ENCODE data around the gene PLCG1. TPM values are rescaled to one million over a fixed set of nuclear protein-coding genes. Genes with fewer than 3 reads are reported as not detected.

The PLCG1 gene
- total and polyA plus RNA-seq, 2 of the 8 experiments (the other 6 are each of a cell fraction or from before 2014, with no cell fraction given): 103 to 154 TPM

GRCh38 chr20:41170386-41171105 is 33.2 kb downstream of the PLCG1 start:
- Histone ChIP-seq H3K36me3 (ENCODE audit: control insufficient read depth in 2 of 4, insufficient read depth in 4 of 4, low read length in 3 of 4) (peaks cover 47 to 82% (median 77%) of the 10 kb centered on the region in 4 experiments), H3K9ac (replicated peaks in 1 of 4; ENCODE audit: extremely low read depth in 1 of 4, low read depth in 3 of 4, low read length in 3 of 4) (no peak overlapping the region), H3K27ac (ENCODE audit: low read depth, low read length) (no peak overlapping the region), H3K4me3 (ENCODE audit: extremely low read depth in 1 of 4, insufficient read depth in 2 of 4, low read depth in 3 of 4, low read length in 4 of 4) (no peak overlapping the region), H3K79me2 (ENCODE audit: control insufficient read depth in 1 of 2, insufficient read depth in 2 of 2, low read length in 2 of 2) (no peaks in the 10 kb centered on the region), H4K20me1 (replicated peaks in 1 of 2; ENCODE audit: control insufficient read depth in 1 of 2, insufficient read depth in 2 of 2, low read length in 2 of 2) (peaks cover 17 to 18% of the 10 kb centered on the region in 2 experiments), H2BK5ac (ENCODE audit: low read depth, low read length) (no peak overlapping the region), H3K79me1 (ENCODE audit: low read depth, low read length) (no peaks in the 10 kb centered on the region; the same call in 1 of the 2 replicates), H2BK15ac (ENCODE audit: low read length) (no peak overlapping the region), H2BK120ac (replicated peaks; ENCODE audit: low read depth, low read length) (no peak overlapping the region), H3K14ac (ENCODE audit: insufficient read length) (no peak overlapping the region), H3K27me3 (replicated peaks in 1 of 4; ENCODE audit: control insufficient read depth in 3 of 4, extremely low read depth in 1 of 4, insufficient read depth in 3 of 4, low read length in 3 of 4) (no peaks in the 10 kb centered on the region), H3K23me2 (ENCODE audit: low read depth, low read length) (no peaks in the 10 kb centered on the region), H4K8ac (ENCODE audit: extremely low read depth, insufficient read depth, low read length) (no peak overlapping the region; the same call in 1 of the 2 replicates), H3K56ac (replicated peaks; ENCODE audit: insufficient read length, low read depth, low read length) (no peak overlapping the region), H2BK12ac (ENCODE audit: low read depth, low read length) (no peak overlapping the region), H4K91ac (replicated peaks; ENCODE audit: insufficient read length, low read length) (no peak overlapping the region), H3K18ac (ENCODE audit: extremely low read depth, low read length) (no peak overlapping the region), H3K4ac (replicated peaks; ENCODE audit: insufficient read length, low read depth, low read length) (no peak overlapping the region), H4K5ac (ENCODE audit: insufficient read length, low read depth, low read length) (no peak overlapping the region), H2AK5ac (ENCODE audit: low read depth, low read length) (no peak overlapping the region), H3K9me3 (ENCODE audit: insufficient read depth in 2 of 2, low read depth in 1 of 2, low read length in 1 of 2) (no peaks in the 10 kb centered on the region), H2AFZ (ENCODE audit: low read length) (no peak overlapping the region), H3K4me2 (ENCODE audit: insufficient read depth in 1 of 2, low read depth in 2 of 2, low read length in 2 of 2) (no peak overlapping the region), H2BK20ac (ENCODE audit: low read length) (no peak overlapping the region), H3K4me1 (replicated peaks in 1 of 4; ENCODE audit: control insufficient read depth in 3 of 4, insufficient read depth in 4 of 4, low read length in 3 of 4) (no peaks in the 10 kb centered on the region; a peak in 1 of 7 replicates), H3K23ac (ENCODE audit: insufficient read length) (no peak overlapping the region)
- WGBS, 2 experiments (ENCODE audit: extremely low coverage in 1 of 2, insufficient coverage in 1 of 2, insufficient read length in 1 of 2, insufficient replicate concordance in 2 of 2, low coverage in 1 of 2, low lambda C conversion rate in 2 of 2, missing lambda C conversion rate in 1 of 2): 95% methylated on average over 6 of the region's 6 CpGs; no CpG with 5 or more reads in 1 of the 2 experiments
- ChIA-PET POLR2A (ENCODE audit: partially characterized antibody) (interaction anchor here (0.9 to 6.1 kb wide), 5 partner anchors 10 to 32 kb away, joined by 3 to 23 read pairs (median 4); no protein-coding TSS in a partner anchor), CTCF (ENCODE audit: partially characterized antibody) (interaction anchor here (0.6 to 6.3 kb wide), 10 partner anchors 10 to 589 kb away, joined by 3 to 47 read pairs (median 4); partner anchors contain the start of gene LPIN3)
- DNase-seq (ENCODE audit: low read depth in 1 of 2, low spot score in 2 of 2) (no peak), FAIRE-seq (no peak)
- TF ChIP-seq BCL11A (IDR thresholded peaks at IDR 0.05; ENCODE audit: low read depth in 2 of 2, low read length in 2 of 2): no peak
- TF ChIP-seq SIX5 (IDR thresholded peaks at IDR 0.05; ENCODE audit: low read depth, low read length): no peak
